ENCODE measurements around the gene AGFG2. TPM values are rescaled to one million over a fixed set of nuclear protein-coding genes. Genes with fewer than 3 reads are reported as not detected.

The AGFG2 gene
- total and polyA plus RNA-seq, 10 of the 15 experiments (the other 5 are each of a cell fraction or from before 2014, with no cell fraction given), result 0.90 to 71.5 (median 25.4) TPM

DNA sequence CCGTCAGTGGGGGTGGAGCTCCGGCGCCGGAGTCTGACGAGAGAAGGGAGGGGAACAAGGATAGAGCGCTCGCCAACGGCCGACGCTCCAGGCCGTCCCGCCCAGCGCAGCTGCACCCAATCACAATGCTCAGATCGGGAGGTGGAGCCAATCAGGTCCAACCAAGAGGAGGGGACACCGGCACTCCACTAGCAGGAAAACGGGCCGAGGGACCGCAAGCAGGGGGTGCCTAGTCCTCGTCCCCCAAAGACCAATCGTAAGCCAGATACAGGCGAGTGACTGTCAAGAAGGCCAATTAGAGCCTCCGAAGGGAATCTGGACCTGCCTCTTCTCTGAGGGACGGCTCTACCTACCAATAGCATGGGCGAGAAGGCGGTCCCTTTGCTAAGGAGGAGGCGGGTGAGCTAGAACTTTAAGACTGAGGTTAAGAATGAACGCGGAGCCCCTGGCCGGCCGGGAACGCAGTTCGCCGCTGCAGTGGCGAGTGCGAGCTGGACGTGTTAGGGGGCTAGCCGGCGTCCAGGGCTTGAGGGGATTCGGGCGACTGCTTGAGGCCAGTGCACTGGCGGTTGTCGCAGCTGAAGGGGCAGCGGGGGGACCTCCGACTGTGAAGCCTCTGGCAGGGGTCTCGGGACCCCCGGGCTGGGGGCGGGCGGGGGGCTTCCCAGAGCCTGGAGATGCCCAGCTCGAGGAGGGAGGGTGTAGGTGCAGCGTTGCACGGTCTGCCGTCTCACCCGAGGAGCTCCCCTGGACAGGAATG is 47.4 kb downstream of the AGFG2 start, which contains the start of gene FBXO24 (continued):
- no peak for TF ChIP-seq PRDM15 (CRISPR knock-in tag; IDR thresholded peaks at IDR 0.05)
- TF ChIP-seq PAX8 (IDR thresholded peaks at IDR 0.05), result no peak
- peak; percentile 68 for TF ChIP-seq SREBF1 (IDR thresholded peaks at IDR 0.05; ENCODE audit: low read length)
- TF ChIP-seq POLR2AphosphoS2 (IDR thresholded peaks at IDR 0.05; ENCODE audit: low read depth, low read length), result no peak
- TF ChIP-seq POLR2A (IDR thresholded peaks at IDR 0.05; ENCODE audit: low read depth, low read length), result peak; percentile 53; the same call in 1 of the 2 replicates
- TF ChIP-seq, protein P1, sequence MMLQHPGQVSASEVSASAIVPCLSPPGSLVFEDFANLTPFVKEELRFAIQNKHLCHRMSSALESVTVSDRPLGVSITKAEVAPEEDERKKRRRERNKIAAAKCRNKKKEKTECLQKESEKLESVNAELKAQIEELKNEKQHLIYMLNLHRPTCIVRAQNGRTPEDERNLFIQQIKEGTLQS (IDR thresholded peaks at IDR 0.05; ENCODE audit: borderline replicate concordance, extremely low read depth, low read depth, low read length), result no peak
- TF ChIP-seq, protein P2, sequence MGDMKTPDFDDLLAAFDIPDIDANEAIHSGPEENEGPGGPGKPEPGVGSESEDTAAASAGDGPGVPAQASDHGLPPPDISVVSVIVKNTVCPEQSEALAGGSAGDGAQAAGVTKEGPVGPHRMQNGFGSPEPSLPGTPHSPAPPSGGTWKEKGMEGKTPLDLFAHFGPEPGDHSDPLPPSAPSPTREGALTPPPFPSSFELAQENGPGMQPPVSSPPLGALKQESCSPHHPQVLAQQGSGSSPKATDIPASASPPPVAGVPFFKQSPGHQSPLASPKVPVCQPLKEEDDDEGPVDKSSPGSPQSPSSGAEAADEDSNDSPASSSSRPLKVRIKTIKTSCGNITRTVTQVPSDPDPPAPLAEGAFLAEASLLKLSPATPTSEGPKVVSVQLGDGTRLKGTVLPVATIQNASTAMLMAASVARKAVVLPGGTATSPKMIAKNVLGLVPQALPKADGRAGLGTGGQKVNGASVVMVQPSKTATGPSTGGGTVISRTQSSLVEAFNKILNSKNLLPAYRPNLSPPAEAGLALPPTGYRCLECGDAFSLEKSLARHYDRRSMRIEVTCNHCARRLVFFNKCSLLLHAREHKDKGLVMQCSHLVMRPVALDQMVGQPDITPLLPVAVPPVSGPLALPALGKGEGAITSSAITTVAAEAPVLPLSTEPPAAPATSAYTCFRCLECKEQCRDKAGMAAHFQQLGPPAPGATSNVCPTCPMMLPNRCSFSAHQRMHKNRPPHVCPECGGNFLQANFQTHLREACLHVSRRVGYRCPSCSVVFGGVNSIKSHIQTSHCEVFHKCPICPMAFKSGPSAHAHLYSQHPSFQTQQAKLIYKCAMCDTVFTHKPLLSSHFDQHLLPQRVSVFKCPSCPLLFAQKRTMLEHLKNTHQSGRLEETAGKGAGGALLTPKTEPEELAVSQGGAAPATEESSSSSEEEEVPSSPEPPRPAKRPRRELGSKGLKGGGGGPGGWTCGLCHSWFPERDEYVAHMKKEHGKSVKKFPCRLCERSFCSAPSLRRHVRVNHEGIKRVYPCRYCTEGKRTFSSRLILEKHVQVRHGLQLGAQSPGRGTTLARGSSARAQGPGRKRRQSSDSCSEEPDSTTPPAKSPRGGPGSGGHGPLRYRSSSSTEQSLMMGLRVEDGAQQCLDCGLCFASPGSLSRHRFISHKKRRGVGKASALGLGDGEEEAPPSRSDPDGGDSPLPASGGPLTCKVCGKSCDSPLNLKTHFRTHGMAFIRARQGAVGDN (IDR thresholded peaks at IDR 0.05), result no peak
- TF ChIP-seq, protein P3, sequence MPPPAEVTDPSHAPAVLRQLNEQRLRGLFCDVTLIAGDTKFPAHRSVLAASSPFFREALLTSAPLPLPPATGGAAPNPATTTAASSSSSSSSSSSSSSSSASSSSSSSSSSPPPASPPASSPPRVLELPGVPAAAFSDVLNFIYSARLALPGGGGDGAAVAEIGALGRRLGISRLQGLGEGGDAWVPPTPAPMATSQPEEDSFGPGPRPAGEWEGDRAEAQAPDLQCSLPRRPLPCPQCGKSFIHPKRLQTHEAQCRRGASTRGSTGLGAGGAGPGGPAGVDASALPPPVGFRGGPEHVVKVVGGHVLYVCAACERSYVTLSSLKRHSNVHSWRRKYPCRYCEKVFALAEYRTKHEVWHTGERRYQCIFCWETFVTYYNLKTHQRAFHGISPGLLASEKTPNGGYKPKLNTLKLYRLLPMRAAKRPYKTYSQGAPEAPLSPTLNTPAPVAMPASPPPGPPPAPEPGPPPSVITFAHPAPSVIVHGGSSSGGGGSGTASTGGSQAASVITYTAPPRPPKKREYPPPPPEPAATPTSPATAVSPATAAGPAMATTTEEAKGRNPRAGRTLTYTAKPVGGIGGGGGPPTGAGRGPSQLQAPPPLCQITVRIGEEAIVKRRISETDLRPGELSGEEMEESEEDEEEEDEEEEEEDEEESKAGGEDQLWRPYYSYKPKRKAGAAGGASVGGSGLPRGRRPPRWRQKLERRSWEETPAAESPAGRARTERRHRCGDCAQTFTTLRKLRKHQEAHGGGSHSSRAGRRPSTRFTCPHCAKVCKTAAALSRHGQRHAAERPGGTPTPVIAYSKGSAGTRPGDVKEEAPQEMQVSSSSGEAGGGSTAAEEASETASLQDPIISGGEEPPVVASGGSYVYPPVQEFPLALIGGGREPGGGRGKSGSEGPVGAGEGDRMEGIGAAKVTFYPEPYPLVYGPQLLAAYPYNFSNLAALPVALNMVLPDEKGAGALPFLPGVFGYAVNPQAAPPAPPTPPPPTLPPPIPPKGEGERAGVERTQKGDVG (CRISPR knock-in tag; IDR thresholded peaks at IDR 0.05), result no peak
- TF ChIP-seq EED (IDR thresholded peaks at IDR 0.05; ENCODE audit: low read depth), result no peak
- no peak for TF ChIP-seq BCL11A (IDR thresholded peaks at IDR 0.05; ENCODE audit: low read depth, low read length)
- TF ChIP-seq KLF5 (IDR thresholded peaks at IDR 0.05; ENCODE audit: partially characterized antibody), result peak; percentile 98
- TF ChIP-seq, protein P4, sequence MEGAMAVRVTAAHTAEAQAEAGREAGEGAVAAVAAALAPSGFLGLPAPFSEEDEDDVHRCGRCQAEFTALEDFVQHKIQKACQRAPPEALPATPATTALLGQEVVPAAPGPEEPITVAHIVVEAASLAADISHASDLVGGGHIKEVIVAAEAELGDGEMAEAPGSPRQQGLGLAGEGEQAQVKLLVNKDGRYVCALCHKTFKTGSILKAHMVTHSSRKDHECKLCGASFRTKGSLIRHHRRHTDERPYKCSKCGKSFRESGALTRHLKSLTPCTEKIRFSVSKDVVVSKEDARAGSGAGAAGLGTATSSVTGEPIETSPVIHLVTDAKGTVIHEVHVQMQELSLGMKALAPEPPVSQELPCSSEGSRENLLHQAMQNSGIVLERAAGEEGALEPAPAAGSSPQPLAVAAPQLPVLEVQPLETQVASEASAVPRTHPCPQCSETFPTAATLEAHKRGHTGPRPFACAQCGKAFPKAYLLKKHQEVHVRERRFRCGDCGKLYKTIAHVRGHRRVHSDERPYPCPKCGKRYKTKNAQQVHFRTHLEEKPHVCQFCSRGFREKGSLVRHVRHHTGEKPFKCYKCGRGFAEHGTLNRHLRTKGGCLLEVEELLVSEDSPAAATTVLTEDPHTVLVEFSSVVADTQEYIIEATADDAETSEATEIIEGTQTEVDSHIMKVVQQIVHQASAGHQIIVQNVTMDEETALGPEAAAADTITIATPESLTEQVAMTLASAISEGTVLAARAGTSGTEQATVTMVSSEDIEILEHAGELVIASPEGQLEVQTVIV (IDR thresholded peaks at IDR 0.05; ENCODE audit: borderline replicate concordance, partially characterized antibody), result peak; percentile 84
- TF ChIP-seq, protein P5, sequence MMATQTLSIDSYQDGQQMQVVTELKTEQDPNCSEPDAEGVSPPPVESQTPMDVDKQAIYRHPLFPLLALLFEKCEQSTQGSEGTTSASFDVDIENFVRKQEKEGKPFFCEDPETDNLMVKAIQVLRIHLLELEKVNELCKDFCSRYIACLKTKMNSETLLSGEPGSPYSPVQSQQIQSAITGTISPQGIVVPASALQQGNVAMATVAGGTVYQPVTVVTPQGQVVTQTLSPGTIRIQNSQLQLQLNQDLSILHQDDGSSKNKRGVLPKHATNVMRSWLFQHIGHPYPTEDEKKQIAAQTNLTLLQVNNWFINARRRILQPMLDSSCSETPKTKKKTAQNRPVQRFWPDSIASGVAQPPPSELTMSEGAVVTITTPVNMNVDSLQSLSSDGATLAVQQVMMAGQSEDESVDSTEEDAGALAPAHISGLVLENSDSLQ (IDR thresholded peaks at IDR 0.05), result peak; percentile 100
- no peak for TF ChIP-seq ESRRA (IDR thresholded peaks at IDR 0.05; ENCODE audit: low read length)

Data from GM12878 (cell line).